Measurements from ENCODE around the gene AOAH. TPM values are rescaled to one million over a fixed set of nuclear protein-coding genes. Genes with fewer than 3 reads are reported as not detected.

AOAH gene
- total and polyA plus RNA-seq, 2 donors (not counting 3 experiments of a cell fraction or from before 2014, with no cell fraction given), result not detected

GRCh38 chr7:36712015-36712414 is 12.3 kb downstream of the AOAH start:
- CTCF ChIA-PET, result no interaction called here
- no peaks in the 10 kb centered on the region for H3K36me3 ChIP-seq (ENCODE audit: control insufficient read depth in 2 of 2, extremely low read depth in 1 of 2, insufficient read depth in 2 of 2, low read length in 2 of 2)
- intact Hi-C loops (cut with micrococcal nuclease) (no loop called here), dilution Hi-C loops (cut with MboI; ENCODE audit: extremely low pct_ligation_motif_present, low sequenced_read_pairs) (no loop called here)
- H3K4me3 ChIP-seq (replicated peaks in 1 of 3; ENCODE audit: insufficient read depth in 1 of 3, low read depth in 1 of 3, low read length in 3 of 3), result no peak overlapping the region
- no TSS peak for BruUV-seq (replicated peaks)
- TF ChIP-seq POLR2AphosphoS5 (IDR thresholded peaks at IDR 0.05; ENCODE audit: insufficient read depth, low read depth, low read length) (no peak), MYC (IDR thresholded peaks at IDR 0.05; ENCODE audit: low read depth, low read length) (no peak), GATA2 (IDR thresholded peaks at IDR 0.05; ENCODE audit: insufficient read depth, insufficient read length, low read depth, low read length) (no peak), EZH2 (IDR thresholded peaks at IDR 0.05; ENCODE audit: borderline replicate concordance, low read depth, low read length, severe bottlenecking) (no peak), CTCF (IDR thresholded peaks at IDR 0.05; ENCODE audit: extremely low read depth in 1 of 2, insufficient read depth in 1 of 2, low read depth in 1 of 2, low read length in 2 of 2) (no peak), POLR2A (IDR thresholded peaks at IDR 0.05; ENCODE audit: low read depth, low read length) (no peak), JUN (IDR thresholded peaks at IDR 0.05; ENCODE audit: borderline replicate concordance, insufficient read depth, insufficient read length, low read depth) (no peak), FOS (IDR thresholded peaks at IDR 0.05; ENCODE audit: borderline replicate concordance, insufficient read depth, low read length) (no peak)
- TF ChIP-seq, protein P1, sequence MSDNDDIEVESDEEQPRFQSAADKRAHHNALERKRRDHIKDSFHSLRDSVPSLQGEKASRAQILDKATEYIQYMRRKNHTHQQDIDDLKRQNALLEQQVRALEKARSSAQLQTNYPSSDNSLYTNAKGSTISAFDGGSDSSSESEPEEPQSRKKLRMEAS (IDR thresholded peaks at IDR 0.05; ENCODE audit: insufficient read depth, insufficient read length), result no peak
- H3K4me1 ChIP-seq (ENCODE audit: control insufficient read depth, extremely low read depth, insufficient read depth, low read length), result no peaks in the 10 kb centered on the region
- no peak overlapping the region for H3K27ac ChIP-seq (ENCODE audit: insufficient read depth, low read depth, low read length)
- no peak overlapping the region for H3K4me2 ChIP-seq (ENCODE audit: insufficient read depth, low read length)
- no peak for FAIRE-seq
- H3K9ac ChIP-seq (replicated peaks; ENCODE audit: extremely low read depth, insufficient read depth, low read length), result no peak overlapping the region
- H3K27me3 ChIP-seq (ENCODE audit: control insufficient read depth in 2 of 2, insufficient read depth in 2 of 2, low read length in 2 of 2), result no peaks in the 10 kb centered on the region
- no peaks in the 10 kb centered on the region for H3K9me3 ChIP-seq (replicated peaks; ENCODE audit: control insufficient read depth, insufficient read depth, low read length)
- no peak overlapping the region for H2AFZ ChIP-seq (ENCODE audit: low read depth, low read length)
- no peak for DNase-seq (ENCODE audit: low read depth, low spot score)
- POLR2A ChIA-PET, result no interaction called here
- H4K20me1 ChIP-seq (replicated peaks; ENCODE audit: control insufficient read depth, extremely low read depth, insufficient read depth, low read length), result no peaks in the 10 kb centered on the region
- no peaks in the 10 kb centered on the region for H3K79me2 ChIP-seq (ENCODE audit: control insufficient read depth, insufficient read depth, low read length)
- H3K9me1 ChIP-seq (replicated peaks; ENCODE audit: control insufficient read depth, extremely low read depth, insufficient read depth, low read length), result no peaks in the 10 kb centered on the region

Data from endothelial cell of umbilical vein (primary cell).